ENCODE results near the gene GAPVD1.
"Not testable (repeated sequence)": the region's sequence is repeated elsewhere in the genome, so short reads cannot be mapped to it uniquely, and the experiment has no call there.

Gene GAPVD1

GRCh38 chr9:125284855-125285254 lies 23.2 kb downstream of the GAPVD1 start:
- Histone ChIP-seq H2AFZ (ENCODE audit: low read depth) (no peak overlapping the region), H3K27me3 (ENCODE audit: insufficient read depth, low read depth) (no peaks in the 10 kb centered on the region), H3K27ac (no peak overlapping the region), H3K4me2 (no peak overlapping the region), H3K4me1 (ENCODE audit: low read depth, poor library complexity, severe bottlenecking) (peaks cover 10% of the 10 kb centered on the region), H4K20me1 (ENCODE audit: insufficient read depth) (no peaks in the 10 kb centered on the region), H3K9ac (no peak overlapping the region), H3K4me3 (IDR thresholded peaks at IDR 0.05; ENCODE audit: insufficient read depth, low read depth, low read length) (no peak overlapping the region), H3K79me2 (ENCODE audit: insufficient read depth, low read depth) (peaks cover 42% of the 10 kb centered on the region), H3K36me3 (ENCODE audit: insufficient read depth) (no peaks in the 10 kb centered on the region)
- no peak for TF ChIP-seq CTCF (conservative IDR thresholded peaks at IDR 0.05; ENCODE audit: low read depth, low read length)

DNA sequence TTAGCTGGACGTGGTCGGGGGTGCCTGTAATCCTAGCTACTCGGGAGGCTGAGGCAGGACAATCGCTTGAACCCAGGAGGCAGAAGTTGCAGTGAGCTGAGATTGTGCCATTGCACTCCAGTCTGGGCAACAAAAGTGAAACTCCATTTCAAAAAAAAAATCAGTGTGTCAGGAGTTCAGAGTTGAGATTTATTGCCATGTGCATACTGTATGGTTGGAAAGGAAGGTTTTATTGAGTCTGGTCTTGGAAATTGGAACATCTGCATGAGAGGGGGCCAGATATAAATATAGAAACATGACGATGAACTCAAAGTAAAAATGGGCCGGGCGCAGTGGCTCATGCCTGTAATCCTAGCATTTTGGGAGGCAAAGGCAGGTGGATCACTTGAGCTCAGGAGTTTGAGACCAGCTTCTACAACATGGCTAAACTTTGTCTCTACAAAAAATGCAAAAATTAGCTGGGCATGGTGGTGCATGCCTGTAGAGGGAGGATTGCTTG lies 25.4 kb downstream of the GAPVD1 start:
- H4K20me1 ChIP-seq (ENCODE audit: insufficient read depth); H3K27ac ChIP-seq; H3K9ac ChIP-seq; H3K4me1 ChIP-seq (ENCODE audit: low read depth, poor library complexity, severe bottlenecking); H3K36me3 ChIP-seq (ENCODE audit: insufficient read depth); H3K27me3 ChIP-seq (ENCODE audit: insufficient read depth, low read depth); H3K4me3 ChIP-seq (IDR thresholded peaks at IDR 0.05; ENCODE audit: insufficient read depth, low read depth, low read length); H2AFZ ChIP-seq (ENCODE audit: low read depth); H3K4me2 ChIP-seq: not testable (repeated sequence)
- H3K79me2 ChIP-seq (ENCODE audit: insufficient read depth, low read depth) = peaks cover 31% of the 10 kb centered on the region

GRCh38 chr9:125293134-125293533 lies 31.5 kb downstream of the GAPVD1 start:
- no peaks in the 10 kb centered on the region for H3K4me1 ChIP-seq (ENCODE audit: low read depth, poor library complexity, severe bottlenecking)
- no peak overlapping the region for H3K9ac ChIP-seq
- TF ChIP-seq CTCF (conservative IDR thresholded peaks at IDR 0.05; ENCODE audit: low read depth, low read length) = no peak
- no peaks in the 10 kb centered on the region for H3K27me3 ChIP-seq (ENCODE audit: insufficient read depth, low read depth)
- peaks cover 32% of the 10 kb centered on the region; the same call in 1 of the 2 replicates for H3K79me2 ChIP-seq (ENCODE audit: insufficient read depth, low read depth)
- no peak overlapping the region for H2AFZ ChIP-seq (ENCODE audit: low read depth)
- H3K36me3 ChIP-seq (ENCODE audit: insufficient read depth) = no peaks in the 10 kb centered on the region
- H3K4me2 ChIP-seq = no peak overlapping the region
- H3K4me3 ChIP-seq (IDR thresholded peaks at IDR 0.05; ENCODE audit: insufficient read depth, low read depth, low read length) = no peak overlapping the region
- H3K27ac ChIP-seq = no peak overlapping the region
- no peaks in the 10 kb centered on the region for H4K20me1 ChIP-seq (ENCODE audit: insufficient read depth)

- H3K9ac ChIP-seq = no peak overlapping the region
- no peak for TF ChIP-seq CTCF (conservative IDR thresholded peaks at IDR 0.05; ENCODE audit: low read depth, low read length)
- H4K20me1 ChIP-seq (ENCODE audit: insufficient read depth) = no peaks in the 10 kb centered on the region
- no peaks in the 10 kb centered on the region for H3K4me1 ChIP-seq (ENCODE audit: low read depth, poor library complexity, severe bottlenecking)
- H3K27me3 ChIP-seq (ENCODE audit: insufficient read depth, low read depth) = no peaks in the 10 kb centered on the region
- H3K27ac ChIP-seq = no peak overlapping the region
- no peak overlapping the region for H2AFZ ChIP-seq (ENCODE audit: low read depth)
- H3K4me3 ChIP-seq (IDR thresholded peaks at IDR 0.05; ENCODE audit: insufficient read depth, low read depth, low read length) = no peak overlapping the region
- peaks cover 28% of the 10 kb centered on the region; the same call in 1 of the 2 replicates for H3K79me2 ChIP-seq (ENCODE audit: insufficient read depth, low read depth)
- no peaks in the 10 kb centered on the region for H3K36me3 ChIP-seq (ENCODE audit: insufficient read depth)
- no peak overlapping the region for H3K4me2 ChIP-seq
Observed at GRCh38 chr9:125295657-125296056, 34.0 kb downstream of the GAPVD1 start.

- H3K27ac ChIP-seq = no peak overlapping the region
- no peak overlapping the region for H3K4me2 ChIP-seq
- no peak for TF ChIP-seq CTCF (conservative IDR thresholded peaks at IDR 0.05; ENCODE audit: low read depth, low read length)
- H3K4me3 ChIP-seq (IDR thresholded peaks at IDR 0.05; ENCODE audit: insufficient read depth, low read depth, low read length) = no peak overlapping the region
- no peaks in the 10 kb centered on the region for H3K4me1 ChIP-seq (ENCODE audit: low read depth, poor library complexity, severe bottlenecking)
- H3K79me2 ChIP-seq (ENCODE audit: insufficient read depth, low read depth) = peaks cover 28% of the 10 kb centered on the region; the same call in 1 of the 2 replicates
- no peaks in the 10 kb centered on the region for H3K27me3 ChIP-seq (ENCODE audit: insufficient read depth, low read depth)
- no peak overlapping the region for H2AFZ ChIP-seq (ENCODE audit: low read depth)
- no peak overlapping the region for H3K9ac ChIP-seq
- no peaks in the 10 kb centered on the region for H4K20me1 ChIP-seq (ENCODE audit: insufficient read depth)
- no peaks in the 10 kb centered on the region for H3K36me3 ChIP-seq (ENCODE audit: insufficient read depth)
Observed at GRCh38 chr9:125296843-125297372, 35.3 kb downstream of the GAPVD1 start.

All from KMS-11 (cell line).